ENCODE measurements around the gene HES3.

HES3 gene

GRCh38 chr1:6286266-6286665, 42.3 kb downstream of the HES3 start:
- Histone ChIP-seq H3K4me2 (ENCODE audit: low read length) (no peak overlapping the region), H3K79me2 (ENCODE audit: control insufficient read depth, low read length) (no peaks in the 10 kb centered on the region), H4K20me1 (ENCODE audit: control insufficient read depth, insufficient read depth, low read depth, low read length) (no peaks in the 10 kb centered on the region), H3K27ac (ENCODE audit: low read depth, low read length) (no peak overlapping the region), H3K9me2 (replicated peaks; ENCODE audit: control insufficient read depth, low read length) (no peaks in the 10 kb centered on the region), H3K9me3 (ENCODE audit: control insufficient read depth, insufficient read depth, low read length) (no peaks in the 10 kb centered on the region), H3K4me3 (ENCODE audit: low read length) (no peak overlapping the region), H3K27me3 (ENCODE audit: control insufficient read depth, low read length) (no peaks in the 10 kb centered on the region), H3K4me1 (ENCODE audit: control insufficient read depth, low read length) (no peaks in the 10 kb centered on the region), H3F3A (ENCODE audit: control insufficient read depth, insufficient read depth) (no peaks in the 10 kb centered on the region), H3K36me3 (ENCODE audit: control insufficient read depth, low read length) (no peaks in the 10 kb centered on the region)
- TF ChIP-seq CTCF (IDR thresholded peaks at IDR 0.05; ENCODE audit: low read depth, low read length, poor library complexity, severe bottlenecking): no peak
- TF ChIP-seq EZH2phosphoT487 (IDR thresholded peaks at IDR 0.05; ENCODE audit: borderline replicate concordance, low read length): no peak

- no peaks in the 10 kb centered on the region for H3K27me3 ChIP-seq (ENCODE audit: control insufficient read depth, low read length)
- H3K36me3 ChIP-seq (ENCODE audit: control insufficient read depth, low read length): no peaks in the 10 kb centered on the region
- TF ChIP-seq EZH2phosphoT487 (IDR thresholded peaks at IDR 0.05; ENCODE audit: borderline replicate concordance, low read length) (no peak), CTCF (IDR thresholded peaks at IDR 0.05; ENCODE audit: low read depth, low read length, poor library complexity, severe bottlenecking) (no peak)
- H3K9me3 ChIP-seq (ENCODE audit: control insufficient read depth, insufficient read depth, low read length): no peaks in the 10 kb centered on the region
- no peak overlapping the region for H3K4me2 ChIP-seq (ENCODE audit: low read length)
- H3F3A ChIP-seq (ENCODE audit: control insufficient read depth, insufficient read depth): no peaks in the 10 kb centered on the region
- H4K20me1 ChIP-seq (ENCODE audit: control insufficient read depth, insufficient read depth, low read depth, low read length): no peaks in the 10 kb centered on the region
- H3K9me2 ChIP-seq (replicated peaks; ENCODE audit: control insufficient read depth, low read length): no peaks in the 10 kb centered on the region
- H3K79me2 ChIP-seq (ENCODE audit: control insufficient read depth, low read length): no peaks in the 10 kb centered on the region
- no peaks in the 10 kb centered on the region for H3K4me1 ChIP-seq (ENCODE audit: control insufficient read depth, low read length)
- no peak overlapping the region for H3K4me3 ChIP-seq (ENCODE audit: low read length)
- H3K27ac ChIP-seq (ENCODE audit: low read depth, low read length): no peak overlapping the region
Observed at GRCh38 chr1:6287029-6287428, 43.0 kb downstream of the HES3 start.

GRCh38 chr1:6287431-6287886, 43.5 kb downstream of the HES3 start:
- H4K20me1 ChIP-seq (ENCODE audit: control insufficient read depth, insufficient read depth, low read depth, low read length): no peaks in the 10 kb centered on the region
- no peaks in the 10 kb centered on the region for H3K79me2 ChIP-seq (ENCODE audit: control insufficient read depth, low read length)
- H3K27ac ChIP-seq (ENCODE audit: low read depth, low read length): no peak overlapping the region
- no peak overlapping the region for H3K4me2 ChIP-seq (ENCODE audit: low read length)
- H3K27me3 ChIP-seq (ENCODE audit: control insufficient read depth, low read length): no peaks in the 10 kb centered on the region
- no peaks in the 10 kb centered on the region for H3K9me2 ChIP-seq (replicated peaks; ENCODE audit: control insufficient read depth, low read length)
- no peak for TF ChIP-seq CTCF (IDR thresholded peaks at IDR 0.05; ENCODE audit: low read depth, low read length, poor library complexity, severe bottlenecking)
- TF ChIP-seq EZH2phosphoT487 (IDR thresholded peaks at IDR 0.05; ENCODE audit: borderline replicate concordance, low read length): no peak
- H3K4me1 ChIP-seq (ENCODE audit: control insufficient read depth, low read length): no peaks in the 10 kb centered on the region
- H3F3A ChIP-seq (ENCODE audit: control insufficient read depth, insufficient read depth): no peaks in the 10 kb centered on the region
- H3K36me3 ChIP-seq (ENCODE audit: control insufficient read depth, low read length): no peaks in the 10 kb centered on the region
- no peaks in the 10 kb centered on the region for H3K9me3 ChIP-seq (ENCODE audit: control insufficient read depth, insufficient read depth, low read length)
- no peak overlapping the region for H3K4me3 ChIP-seq (ENCODE audit: low read length)

Measured in DOHH2 (cell line).